ENCODE measurements around the gene CNEP1R1. TPM values are rescaled to one million over a fixed set of nuclear protein-coding genes. Genes with fewer than 3 reads are reported as not detected.
"Not testable (repeated sequence)": the region's sequence is repeated elsewhere in the genome, so short reads cannot be mapped to it uniquely, and the experiment has no call there.

Gene CNEP1R1
- total RNA-seq, 2 experiments from 2014 or later, result 19.3 to 22.8 TPM

GRCh38 chr16:49997721-49998251, 27.2 kb upstream of the CNEP1R1 start:
- CTCF ChIA-PET, result interaction anchor here (1.4 kb wide), 1 partner anchor 27 kb away, joined by 4 read pairs; the partner anchor contains the start of gene CNEP1R1
- H3K27ac Mint-ChIP-seq, result no peak overlapping the region
- no peak for DNase-seq
- POLR2A ChIA-PET, result no interaction called here
- peaks cover 17% of the 10 kb centered on the region for H3K27me3 Mint-ChIP-seq
- H3K4me3 Mint-ChIP-seq, result no peak overlapping the region
- H3K9me3 Mint-ChIP-seq (ENCODE audit: low read depth), result no peaks in the 10 kb centered on the region
- peaks cover 6% of the 10 kb centered on the region for H3K4me1 Mint-ChIP-seq
- H3K36me3 Mint-ChIP-seq (ENCODE audit: low read depth), result no peaks in the 10 kb centered on the region
- intact Hi-C loops (cut with DNase I, micrococcal nuclease), result no loop called here
- no peak for ATAC-seq

- POLR2A ChIA-PET, result no interaction called here
These were observed 26.0 kb upstream of the CNEP1R1 start for GRCh38 chr16:49998991-49999390.

GRCh38 chr16:50001144-50001543, 23.9 kb upstream of the CNEP1R1 start:
- DNase-seq (no peak), ATAC-seq (no peak)
- CTCF ChIA-PET, result no interaction called here
- no peak overlapping the region for H3K27ac Mint-ChIP-seq
- peaks cover 15% of the 10 kb centered on the region for H3K27me3 Mint-ChIP-seq
- POLR2A ChIA-PET, result no interaction called here
- intact Hi-C loops (cut with DNase I, micrococcal nuclease), result no loop called here
- no peaks in the 10 kb centered on the region for H3K9me3 Mint-ChIP-seq (ENCODE audit: low read depth)
- no peaks in the 10 kb centered on the region for H3K4me1 Mint-ChIP-seq
- no peak overlapping the region for H3K4me3 Mint-ChIP-seq
- H3K36me3 Mint-ChIP-seq (ENCODE audit: low read depth), result no peaks in the 10 kb centered on the region

More at GRCh38 chr16:49998991-49999390, 26.0 kb upstream of the CNEP1R1 start:
- Mint-ChIP-seq H3K4me1 (no peaks in the 10 kb centered on the region), H3K27ac (no peak overlapping the region), H3K36me3 (ENCODE audit: low read depth) (no peaks in the 10 kb centered on the region), H3K9me3 (ENCODE audit: low read depth) (no peaks in the 10 kb centered on the region), H3K4me3 (no peak overlapping the region), H3K27me3 (peaks cover 16% of the 10 kb centered on the region)
- DNase-seq (no peak), ATAC-seq (no peak)
- intact Hi-C loops (cut with DNase I, micrococcal nuclease), result no loop called here
- CTCF ChIA-PET, result interaction anchor here (1.4 kb wide), 1 partner anchor 26 kb away, joined by 4 read pairs; the partner anchor contains the start of gene CNEP1R1

- no peak overlapping the region for H3K4me3 Mint-ChIP-seq
- DNase-seq, result no peak
- intact Hi-C loops (cut with DNase I, micrococcal nuclease), result no loop called here
- ChIA-PET POLR2A (no interaction called here), CTCF (interaction anchor here (0.6 kb wide), 1 partner anchor 10 kb away, joined by 5 read pairs; no protein-coding TSS in a partner anchor)
- H3K9me3 Mint-ChIP-seq (ENCODE audit: low read depth), result no peaks in the 10 kb centered on the region
- H3K36me3 Mint-ChIP-seq (ENCODE audit: low read depth), result no peaks in the 10 kb centered on the region
- peaks cover 15% of the 10 kb centered on the region for H3K27me3 Mint-ChIP-seq
- no peaks in the 10 kb centered on the region for H3K4me1 Mint-ChIP-seq
- ATAC-seq, result no peak
- no peak overlapping the region for H3K27ac Mint-ChIP-seq
These were observed 22.8 kb upstream of the CNEP1R1 start for GRCh38 chr16:50002190-50002589.

GRCh38 chr16:50004239-50004638, 20.8 kb upstream of the CNEP1R1 start:
- Mint-ChIP-seq H3K4me1 (no peaks in the 10 kb centered on the region), H3K9me3 (ENCODE audit: low read depth) (no peaks in the 10 kb centered on the region), H3K4me3 (no peak overlapping the region), H3K27ac (no peak overlapping the region), H3K36me3 (ENCODE audit: low read depth) (no peaks in the 10 kb centered on the region), H3K27me3 (peaks cover 14% of the 10 kb centered on the region)
- ATAC-seq (no peak), DNase-seq (no peak)
- POLR2A ChIA-PET, result no interaction called here
- CTCF ChIA-PET, result no interaction called here
- intact Hi-C loops (cut with DNase I, micrococcal nuclease), result no loop called here

- Mint-ChIP-seq H3K27ac (no peak overlapping the region), H3K27me3 (peaks cover 11% of the 10 kb centered on the region), H3K9me3 (ENCODE audit: low read depth) (no peaks in the 10 kb centered on the region), H3K4me1 (no peaks in the 10 kb centered on the region), H3K36me3 (ENCODE audit: low read depth) (no peaks in the 10 kb centered on the region), H3K4me3 (no peak overlapping the region)
- POLR2A ChIA-PET, result interaction anchor here (0.6 kb wide), 1 partner anchor 149 kb away, joined by 3 read pairs; no protein-coding TSS in a partner anchor
- no peak for DNase-seq
- CTCF ChIA-PET, result no interaction called here
- ATAC-seq, result no peak
- intact Hi-C loops (cut with DNase I, micrococcal nuclease), result no loop called here
These were observed 18.1 kb upstream of the CNEP1R1 start for GRCh38 chr16:50006964-50007363.

- peaks cover 8% of the 10 kb centered on the region for H3K27me3 Mint-ChIP-seq
- no peaks in the 10 kb centered on the region for H3K9me3 Mint-ChIP-seq (ENCODE audit: low read depth)
- H3K4me1 Mint-ChIP-seq, result no peaks in the 10 kb centered on the region
- no peak overlapping the region for H3K27ac Mint-ChIP-seq
- intact Hi-C loops (cut with DNase I, micrococcal nuclease), result no loop called here
- H3K4me3 Mint-ChIP-seq, result no peak overlapping the region
- ChIA-PET POLR2A (no interaction called here), CTCF (no interaction called here)
- DNase-seq (no peak), ATAC-seq (no peak)
- H3K36me3 Mint-ChIP-seq (ENCODE audit: low read depth), result no peaks in the 10 kb centered on the region
These were observed 17.3 kb upstream of the CNEP1R1 start for GRCh38 chr16:50007744-50008143.

GRCh38 chr16:50010212-50010611, 14.8 kb upstream of the CNEP1R1 start:
- ATAC-seq (no peak), DNase-seq (no peak)
- peaks cover under 1% of the 10 kb centered on the region for H3K27me3 Mint-ChIP-seq
- ChIA-PET CTCF (no interaction called here), POLR2A (no interaction called here)
- no peak overlapping the region for H3K27ac Mint-ChIP-seq
- intact Hi-C loops (cut with DNase I, micrococcal nuclease), result no loop called here
- H3K4me3 Mint-ChIP-seq, result no peak overlapping the region
- H3K36me3 Mint-ChIP-seq (ENCODE audit: low read depth), result no peaks in the 10 kb centered on the region
- H3K4me1 Mint-ChIP-seq, result no peaks in the 10 kb centered on the region
- no peaks in the 10 kb centered on the region for H3K9me3 Mint-ChIP-seq (ENCODE audit: low read depth)

GRCh38 chr16:50011707-50012106, 13.3 kb upstream of the CNEP1R1 start:
- POLR2A ChIA-PET, result no interaction called here
- intact Hi-C loops (cut with DNase I, micrococcal nuclease), result no loop called here
- H3K9me3 Mint-ChIP-seq (ENCODE audit: low read depth), result no peaks in the 10 kb centered on the region
- no peaks in the 10 kb centered on the region for H3K27me3 Mint-ChIP-seq
- no peak overlapping the region for H3K27ac Mint-ChIP-seq
- CTCF ChIA-PET, result interaction anchor here (0.7 to 1.9 kb wide), 2 partner anchors 13 to 752 kb away, joined by 3 to 12 read pairs; partner anchors contain the start of gene CNEP1R1
- no peak for DNase-seq
- no peak for ATAC-seq
- H3K36me3 Mint-ChIP-seq (ENCODE audit: low read depth), result no peaks in the 10 kb centered on the region
- H3K4me3 Mint-ChIP-seq, result no peak overlapping the region
- no peaks in the 10 kb centered on the region for H3K4me1 Mint-ChIP-seq

GRCh38 chr16:50012182-50012581, 12.8 kb upstream of the CNEP1R1 start:
- H3K27ac Mint-ChIP-seq, result no peak overlapping the region
- intact Hi-C loops (cut with DNase I, micrococcal nuclease), result no loop called here
- ChIA-PET POLR2A (no interaction called here), CTCF (interaction anchor here (0.6 to 1.9 kb wide), 2 partner anchors 10 to 13 kb away, joined by 5 to 12 read pairs; partner anchors contain the start of gene CNEP1R1)
- no peak for ATAC-seq
- H3K4me3 Mint-ChIP-seq, result no peak overlapping the region
- H3K4me1 Mint-ChIP-seq, result no peaks in the 10 kb centered on the region
- no peaks in the 10 kb centered on the region for H3K27me3 Mint-ChIP-seq
- no peaks in the 10 kb centered on the region for H3K9me3 Mint-ChIP-seq (ENCODE audit: low read depth)
- H3K36me3 Mint-ChIP-seq (ENCODE audit: low read depth), result no peaks in the 10 kb centered on the region
- DNase-seq, result no peak

GRCh38 chr16:50014211-50014610, 10.8 kb upstream of the CNEP1R1 start:
- ATAC-seq; H3K27me3 Mint-ChIP-seq; H3K4me1 Mint-ChIP-seq; intact Hi-C loops (cut with DNase I, micrococcal nuclease); H3K36me3 Mint-ChIP-seq (ENCODE audit: low read depth); DNase-seq; H3K27ac Mint-ChIP-seq; H3K4me3 Mint-ChIP-seq; H3K9me3 Mint-ChIP-seq (ENCODE audit: low read depth): not testable (repeated sequence)
- ChIA-PET POLR2A (interaction anchor here (0.6 kb wide), 1 partner anchor 15 kb away, joined by 4 read pairs; no protein-coding TSS in a partner anchor), CTCF (interaction anchor here (0.7 kb wide), 1 partner anchor 199 kb away, joined by 3 read pairs; no protein-coding TSS in a partner anchor)

GRCh38 chr16:50015631-50016030, 9.4 kb upstream of the CNEP1R1 start:
- ATAC-seq (no peak), DNase-seq (no peak)
- no peaks in the 10 kb centered on the region for H3K4me1 Mint-ChIP-seq
- no peak overlapping the region for H3K27ac Mint-ChIP-seq
- no peaks in the 10 kb centered on the region for H3K9me3 Mint-ChIP-seq (ENCODE audit: low read depth)
- POLR2A ChIA-PET, result no interaction called here
- CTCF ChIA-PET, result no interaction called here
- H3K36me3 Mint-ChIP-seq (ENCODE audit: low read depth), result no peaks in the 10 kb centered on the region
- intact Hi-C loops (cut with DNase I, micrococcal nuclease), result no loop called here
- no peak overlapping the region for H3K4me3 Mint-ChIP-seq
- no peaks in the 10 kb centered on the region for H3K27me3 Mint-ChIP-seq
